Measurements from ENCODE around the gene PTAFR.

GRCh38 chr1:28208818-28209441, 32.4 kb upstream of the PTAFR start:
- peak; percentile 91 for TF ChIP-seq CTCF (IDR thresholded peaks at IDR 0.05)
- TF ChIP-seq EZH2 (IDR thresholded peaks at IDR 0.05; ENCODE audit: borderline replicate concordance, insufficient read depth, low read depth, low read length, poor library complexity, severe bottlenecking), result no peak

All from B cell (primary cell).